Thymus (tissue), 11 donors: ENCODE measurements around the gene LAG3. TPM values are rescaled to one million over a fixed set of nuclear protein-coding genes. Genes with fewer than 3 reads are reported as not detected.

ENCODE experiments used
- DNase-seq, 9 donors: peaks; one replicate each; pipeline ENCODE4 v3.0.0-alpha.2; 2013; ENCODE audit warnings: low spot score in 9 of 9, low read depth in 6 of 9, missing footprints in 1 of 9
- H3K27ac ChIP-seq, 2 donors: one replicate each; pipeline ENCODE4 v1.5.1; 2013; ENCODE audit warnings: control low read depth in 1 of 2, low read depth in 1 of 2, low read length in 1 of 2, mild to moderate bottlenecking in 1 of 2, moderate library complexity in 1 of 2
- H3K27me3 ChIP-seq, 2 donors: one replicate each; pipeline ENCODE4 v1.5.1; 2013; ENCODE audit warnings: low read length in 1 of 2; ENCODE audit not compliant: control insufficient read depth in 2 of 2, insufficient read depth in 1 of 2
- H3K36me3 ChIP-seq, 2 donors: one replicate each; pipeline ENCODE4 v1.5.1; 2013; ENCODE audit warnings: low read length in 1 of 2, mild to moderate bottlenecking in 1 of 2, moderate library complexity in 1 of 2; ENCODE audit not compliant: control insufficient read depth in 2 of 2, insufficient read depth in 2 of 2
- H3K4me1 ChIP-seq, 2 donors: one replicate each; pipeline ENCODE4 v1.5.1; 2013; ENCODE audit warnings: low read length in 2 of 2; ENCODE audit not compliant: control insufficient read depth in 2 of 2, insufficient read depth in 2 of 2
- H3K4me3 ChIP-seq, 2 donors: one replicate each; pipeline ENCODE4 v1.5.1; 2013; ENCODE audit warnings: low read length in 2 of 2, control low read depth in 1 of 2, mild to moderate bottlenecking in 1 of 2
- H3K9me3 ChIP-seq, 2 donors: one replicate each; pipeline ENCODE4 v1.5.1; 2013; ENCODE audit warnings: low read length in 1 of 2, mild to moderate bottlenecking in 1 of 2; ENCODE audit not compliant: control insufficient read depth in 2 of 2, insufficient read depth in 1 of 2
- WGBS: extraction: QIAGEN DNeasy Blood & Tissue Kit; methylation state at CpG from one replicate; pipeline ENCODE4 v1.1.7; 2013; 5-methylcytosine and 5-hydroxymethylcytosine counted together
- polyA plus RNA-seq: library from polyadenylated mRNA; stranded (reverse); fragments of 200-250 nt; gene quantifications from one replicate; pipeline ENCODE4 v1.2.3, GENCODE V29; 2013
- total RNA-seq: library from RNA; stranded (reverse); fragments of 120-200 nt; gene quantifications from one replicate; pipeline ENCODE4 v1.2.4, GENCODE V29; 2013
- donor health status: healthy.

LAG3 gene
- total and polyA plus RNA-seq, 2 donors = 1.5 to 4.8 TPM

DNA sequence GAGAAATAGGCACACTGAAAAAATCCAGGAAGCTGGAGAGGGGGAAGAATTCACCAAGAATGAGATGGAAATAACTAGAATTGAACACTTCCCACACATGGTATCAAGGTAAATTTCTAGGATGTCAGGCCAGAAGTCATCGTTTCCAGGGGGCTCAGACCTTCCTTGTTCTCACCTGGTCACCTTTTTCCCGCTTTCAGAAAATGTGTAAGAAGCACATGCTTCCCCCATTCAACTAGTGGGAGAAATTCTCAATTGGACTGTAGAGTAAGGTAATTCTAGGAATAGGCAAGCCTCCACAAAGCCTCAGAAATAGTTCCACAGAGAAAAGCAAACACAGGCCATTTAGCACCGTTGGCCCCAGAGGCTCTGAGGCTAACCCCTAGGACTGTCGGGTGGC is 8.9 kb upstream of the LAG3 start:
- Histone ChIP-seq H3K27me3 (peaks cover 17 to 47% of the 10 kb centered on the region in 2 donors), H3K27ac (peak overlapping the region in 1 of 2 donors; percentile 45), H3K4me3 (no peak overlapping the region), H3K4me1 (peaks cover 29 to 49% of the 10 kb centered on the region in 2 donors), H3K36me3 (no peaks in the 10 kb centered on the region), H3K9me3 (peaks cover 0 to 3% of the 10 kb centered on the region in 2 donors)
- WGBS = 89% methylated on average over 4 of the region's 4 CpGs
- DNase-seq = no peak

DNA sequence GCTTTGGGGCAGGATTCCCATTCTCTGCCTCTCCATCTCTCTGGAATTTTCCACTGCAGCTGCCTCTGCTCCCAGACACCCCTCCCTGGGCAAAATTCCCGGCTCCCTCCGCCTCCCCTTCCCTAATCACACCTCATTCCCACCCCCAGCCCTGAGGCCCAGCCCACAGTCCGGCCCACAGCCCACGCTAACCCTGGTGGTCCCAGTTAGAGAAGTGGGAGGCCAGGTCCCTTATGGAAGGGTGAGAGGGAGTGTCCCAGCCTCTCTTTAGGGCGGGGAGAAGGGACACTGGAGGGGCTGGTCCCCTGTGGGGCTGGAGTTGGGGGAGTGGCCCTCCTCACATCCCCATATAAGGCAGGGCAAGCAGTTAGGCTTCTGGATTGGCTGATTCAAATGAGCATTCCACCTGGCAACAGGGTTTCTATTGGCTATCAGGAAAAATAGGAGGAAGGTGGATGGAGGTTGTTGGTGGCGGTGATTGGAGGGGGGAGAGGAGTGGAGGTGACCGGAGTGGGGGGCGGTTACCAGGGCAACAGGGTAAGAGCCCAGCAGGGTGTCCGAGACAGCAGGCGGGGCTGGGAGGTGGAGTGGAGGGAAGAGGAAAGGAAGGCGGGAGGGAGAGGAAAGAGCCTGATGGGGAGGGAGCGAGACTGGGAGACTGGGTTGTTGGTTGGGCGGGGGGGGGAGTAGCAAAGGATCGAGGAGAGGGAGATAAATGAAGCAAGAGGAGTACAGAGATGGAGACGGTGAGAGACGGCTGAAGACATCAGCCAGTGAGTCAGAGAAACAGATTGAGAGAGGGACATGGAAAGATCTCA is 8.1 kb upstream of the LAG3 start:
- H3K36me3 ChIP-seq = no peaks in the 10 kb centered on the region
- peaks cover 17 to 56% of the 10 kb centered on the region in 2 donors for H3K27me3 ChIP-seq
- 16% methylated on average over 15 of the region's 16 CpGs for WGBS
- peaks cover 0 to 3% of the 10 kb centered on the region in 2 donors for H3K9me3 ChIP-seq
- H3K4me1 ChIP-seq = peaks cover 26 to 50% of the 10 kb centered on the region in 2 donors
- H3K27ac ChIP-seq = peak overlapping the region in 1 of 2 donors; percentile 45
- peak overlapping the region; percentile 2 to 10 for H3K4me3 ChIP-seq
- DNase-seq = peak in 6 of 9 donors; percentile 75 to 92 (median 80)

DNA sequence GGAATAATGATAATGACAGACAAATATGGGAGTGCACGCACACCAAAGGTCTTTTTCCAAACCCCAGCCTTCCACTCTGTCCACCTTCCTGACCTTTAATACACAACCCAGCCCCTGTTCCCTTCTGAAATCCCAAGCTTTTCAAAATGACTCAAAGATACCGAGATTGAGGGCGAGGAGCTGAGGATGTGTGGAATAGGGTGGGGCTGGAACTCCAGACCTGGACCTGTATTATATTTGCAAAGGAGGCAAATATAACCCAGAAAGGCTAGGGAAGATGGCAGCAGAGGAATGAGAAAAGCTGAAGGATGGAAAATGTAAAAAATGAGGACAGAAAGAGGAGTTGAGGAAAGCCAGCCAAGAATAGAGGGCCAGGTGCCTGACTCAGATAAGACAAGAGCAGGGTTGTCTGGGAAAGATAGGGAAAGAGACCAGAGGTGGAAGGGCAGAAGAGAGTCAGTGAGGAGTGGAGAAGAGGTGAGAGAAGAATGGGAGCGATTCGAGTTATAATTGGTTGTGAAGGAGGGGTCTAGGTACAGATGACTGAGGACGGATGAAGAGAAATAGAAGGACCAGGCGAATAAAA is 7.2 kb upstream of the LAG3 start:
- Histone ChIP-seq H3K9me3 (peaks cover 0 to 3% of the 10 kb centered on the region in 2 donors), H3K27me3 (peaks cover 17 to 62% of the 10 kb centered on the region in 2 donors), H3K4me1 (peaks cover 26 to 53% of the 10 kb centered on the region in 2 donors), H3K4me3 (peak overlapping the region; percentile 33 to 82), H3K27ac (peak overlapping the region in 1 of 2 donors; percentile 31), H3K36me3 (no peaks in the 10 kb centered on the region)
- WGBS = 63% methylated on average over 7 of the region's 7 CpGs
- no peak for DNase-seq

DNA sequence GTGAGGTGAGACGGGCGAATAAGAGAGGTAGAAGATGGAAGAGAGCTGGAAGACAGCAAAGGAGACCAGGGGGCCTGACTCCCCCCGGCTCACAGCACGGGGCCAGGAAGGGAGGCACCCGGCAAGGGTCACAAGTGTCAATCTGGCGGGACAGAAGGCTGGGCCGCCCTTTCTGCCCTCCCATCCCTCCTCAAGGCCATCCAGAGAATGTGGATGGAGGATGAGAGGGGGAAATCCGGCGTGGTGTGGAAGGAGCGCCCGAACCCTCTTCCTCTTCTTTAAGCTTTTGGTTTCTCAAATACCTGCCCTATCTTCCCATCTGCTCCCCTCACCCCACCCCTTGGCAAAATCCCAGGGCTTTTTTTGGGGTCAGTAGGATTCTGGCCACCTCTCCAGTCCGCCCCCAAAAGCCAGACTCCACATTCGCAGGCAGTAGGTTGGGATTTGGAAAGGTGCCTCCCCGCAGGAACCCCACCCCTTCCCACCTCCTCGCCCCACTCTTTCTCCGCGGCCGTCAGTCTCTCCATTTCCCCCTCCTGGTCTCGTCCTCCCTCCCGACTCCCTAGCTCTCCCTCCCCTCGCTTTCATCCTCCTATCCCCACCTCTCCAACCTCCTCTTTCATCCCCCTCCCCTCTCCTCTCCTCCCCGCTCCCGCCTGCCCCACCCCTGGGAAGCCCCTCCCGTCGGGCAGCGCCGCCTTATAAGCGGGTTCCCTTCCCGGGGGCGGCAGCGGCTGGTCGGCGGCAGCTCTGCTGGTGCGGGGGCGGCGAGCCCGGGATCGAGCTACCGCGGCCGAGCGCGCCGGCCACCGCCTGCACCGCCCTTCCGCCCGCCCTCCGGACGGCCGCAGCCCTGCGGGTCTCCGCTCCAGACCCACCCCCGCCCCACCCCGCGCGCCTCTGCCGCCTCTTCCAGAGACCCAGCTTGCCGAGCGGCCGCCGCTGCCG is 6.4 kb upstream of the LAG3 start, which contains the start of gene PTMS:
PTMS (plus strand) TSS at position 730 of the 948 bp plus-strand sequence. CDS start 343 bp downstream, outside the sequence.
- Histone ChIP-seq H3K27me3 (peaks cover 17 to 69% of the 10 kb centered on the region in 2 donors), H3K4me1 (peaks cover 28 to 59% of the 10 kb centered on the region in 2 donors), H3K36me3 (no peaks in the 10 kb centered on the region), H3K27ac (peak within 1 kb of the TSS; percentile 16 to 79), H3K4me3 (peak within 1 kb of the TSS; percentile 52 to 82), H3K9me3 (peaks cover 0 to 3% of the 10 kb centered on the region in 2 donors)
- 3% methylated on average over 63 of the region's 63 CpGs for WGBS
- peak in 1 of 9 donors; percentile 51 for DNase-seq

DNA sequence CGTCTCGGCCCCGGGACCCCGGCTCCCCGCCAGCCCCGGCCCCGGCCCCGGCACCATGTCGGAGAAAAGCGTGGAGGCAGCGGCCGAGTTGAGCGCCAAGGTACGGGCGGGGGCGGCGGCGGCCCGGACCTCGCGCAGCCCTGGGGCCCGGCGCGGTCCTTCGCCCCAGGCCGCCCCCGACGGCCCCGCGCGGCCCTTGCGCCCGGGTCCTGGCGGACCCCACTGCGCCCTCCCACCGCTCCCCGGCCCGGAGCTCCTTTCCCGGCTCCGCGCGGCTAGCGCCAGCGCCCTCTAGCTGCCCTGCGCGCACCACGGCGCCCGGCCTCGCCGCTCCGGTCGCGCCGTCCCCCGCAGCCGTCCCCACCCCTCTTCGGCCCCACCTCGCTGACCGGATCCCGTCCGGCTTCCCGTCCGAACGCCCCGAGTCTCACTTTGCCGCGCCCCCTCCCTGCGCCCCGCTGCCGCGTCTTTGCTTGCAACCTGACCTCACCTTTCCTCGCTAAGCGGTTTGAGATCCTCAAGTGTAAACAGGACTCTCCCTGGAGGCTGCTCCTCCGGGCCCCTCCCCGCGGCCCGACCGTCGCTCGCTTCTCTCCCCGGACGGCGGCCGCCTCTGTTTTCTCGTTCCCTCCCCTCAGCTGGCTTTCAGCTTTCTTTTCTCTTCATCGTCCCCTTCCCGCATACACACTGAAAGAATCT is 5.5 kb upstream of the LAG3 start:
- peaks cover 33 to 67% of the 10 kb centered on the region in 2 donors for H3K4me1 ChIP-seq
- H3K4me3 ChIP-seq = peak overlapping the region; percentile 52 to 82
- no peaks in the 10 kb centered on the region for H3K36me3 ChIP-seq
- peak in 2 of 9 donors; percentile 69 to 74 for DNase-seq
- H3K27me3 ChIP-seq = peaks cover 17 to 77% of the 10 kb centered on the region in 2 donors
- H3K27ac ChIP-seq = peak overlapping the region in 1 of 2 donors; percentile 79
- WGBS = under 1% methylated on average over 88 of the region's 88 CpGs
- peaks cover 0 to 3% of the 10 kb centered on the region in 2 donors for H3K9me3 ChIP-seq

DNA sequence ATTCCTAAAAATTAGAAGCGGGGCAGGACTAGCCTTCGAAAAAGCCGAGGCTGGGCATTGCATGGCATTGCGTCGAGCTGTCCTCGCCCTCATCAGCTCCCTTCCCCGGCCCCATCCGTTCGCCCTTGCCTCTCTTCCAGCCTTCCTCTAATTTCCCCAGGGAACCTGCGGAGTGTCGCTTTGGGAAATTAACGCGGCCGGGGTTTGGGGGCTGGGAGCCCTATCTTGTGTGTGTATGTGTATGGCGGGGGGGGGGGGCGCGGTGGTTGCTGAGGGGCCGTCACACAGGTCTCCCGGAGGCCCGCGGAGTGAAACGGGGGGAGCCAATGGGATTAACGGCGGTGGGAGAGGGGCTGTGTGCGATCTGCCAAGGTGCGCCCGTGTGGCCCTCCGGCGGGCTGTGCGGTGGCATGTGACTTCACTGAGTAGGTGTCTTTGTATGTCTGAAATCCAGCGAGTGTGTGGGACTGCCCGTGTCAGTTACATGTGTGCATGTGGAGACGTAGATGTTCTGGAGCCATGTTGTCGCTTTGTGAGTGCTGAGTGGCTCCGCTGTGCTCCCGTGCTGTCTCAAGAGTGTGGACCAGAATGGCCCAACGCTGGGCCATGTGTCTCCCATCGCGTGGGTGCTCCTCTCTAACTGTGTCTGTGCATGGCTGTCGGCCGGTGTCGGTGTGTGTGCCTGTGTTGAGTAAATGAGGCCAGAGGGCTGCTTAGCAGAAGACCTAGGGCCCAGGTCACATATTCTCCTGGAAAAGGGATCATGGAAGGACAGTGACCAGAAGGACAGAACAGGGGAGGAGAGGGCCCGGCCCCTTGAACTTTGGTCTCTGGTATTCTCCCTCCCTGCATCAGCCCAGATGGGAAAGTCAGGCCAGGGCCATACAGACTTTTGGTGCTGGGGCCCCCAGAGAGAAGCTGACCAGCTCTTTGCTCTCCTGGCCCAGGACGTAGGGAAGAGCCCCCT is 4.7 kb upstream of the LAG3 start:
- H3K36me3 ChIP-seq = no peaks in the 10 kb centered on the region
- peaks cover 38 to 75% of the 10 kb centered on the region in 2 donors for H3K4me1 ChIP-seq
- DNase-seq = no peak
- H3K9me3 ChIP-seq = peaks cover 0 to 3% of the 10 kb centered on the region in 2 donors
- no peak overlapping the region for H3K27ac ChIP-seq
- 41% methylated on average over 44 of the region's 44 CpGs for WGBS
- peaks cover 17 to 86% of the 10 kb centered on the region in 2 donors for H3K27me3 ChIP-seq
- H3K4me3 ChIP-seq = peak overlapping the region; percentile 52 to 82

DNA sequence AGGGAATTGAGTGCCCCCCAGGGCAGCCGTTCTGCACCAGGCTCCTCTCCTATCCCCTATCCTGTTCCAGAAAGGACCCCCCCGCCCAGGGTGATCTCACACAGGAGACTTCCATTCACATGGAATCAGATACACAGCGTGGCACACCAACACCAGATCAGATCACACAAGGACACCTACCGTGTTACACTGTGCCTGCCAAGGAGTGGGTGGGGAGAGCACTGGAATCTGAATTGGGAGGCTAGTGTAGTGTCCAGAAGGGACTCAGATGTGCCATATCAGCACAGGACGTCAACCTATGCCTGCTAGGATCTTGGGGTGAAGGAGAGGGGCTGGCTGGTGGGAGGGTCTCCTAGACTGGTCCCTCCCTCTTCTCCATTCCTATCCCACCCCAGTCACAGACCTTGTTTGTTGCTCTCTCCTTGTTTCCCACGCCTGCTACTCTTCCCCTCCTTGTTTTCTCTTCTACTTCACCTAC is 3.8 kb upstream of the LAG3 start:
- Histone ChIP-seq H3K27ac (no peak overlapping the region), H3K36me3 (no peaks in the 10 kb centered on the region), H3K9me3 (peaks cover 0 to 3% of the 10 kb centered on the region in 2 donors), H3K4me1 (peaks cover 40 to 82% of the 10 kb centered on the region in 2 donors), H3K4me3 (no peak overlapping the region), H3K27me3 (peaks cover 25 to 94% of the 10 kb centered on the region in 2 donors)
- 94% methylated on average over 6 of the region's 6 CpGs for WGBS
- DNase-seq = no peak
